ENCODE results near the gene PDX1.

The PDX1 gene

GRCh38 chr13:27922883-27923612, 3.2 kb downstream of the PDX1 start:
- no peak for DNase-seq

- DNase-seq = no peak
Measured at GRCh38 chr13:27923794-27924528, 4.2 kb downstream of the PDX1 start.

GRCh38 chr13:27924529-27925141, 4.8 kb downstream of the PDX1 start:
- DNase-seq = no peak

- no peak for DNase-seq
Measured at GRCh38 chr13:27925220-27925991, 5.6 kb downstream of the PDX1 start.

GRCh38 chr13:27926644-27927434, 7.0 kb downstream of the PDX1 start:
- no peak for DNase-seq

GRCh38 chr13:27927444-27928352, 7.9 kb downstream of the PDX1 start:
- DNase-seq = no peak

GRCh38 chr13:27928353-27928804, 8.6 kb downstream of the PDX1 start:
- DNase-seq = no peak

GRCh38 chr13:27928805-27929753, 9.3 kb downstream of the PDX1 start:
- DNase-seq = no peak

GRCh38 chr13:27929868-27930267, 10.1 kb downstream of the PDX1 start:
- no peak for DNase-seq

GRCh38 chr13:27933118-27933517, 13.3 kb downstream of the PDX1 start:
- DNase-seq = no peak

GRCh38 chr13:27933580-27934328, 14.0 kb downstream of the PDX1 start:
- no peak for DNase-seq

GRCh38 chr13:27942972-27943371, 23.2 kb downstream of the PDX1 start:
- DNase-seq = no peak

GRCh38 chr13:27952876-27953675, 33.3 kb downstream of the PDX1 start:
- DNase-seq = no peak

- DNase-seq = peak; percentile 77
Measured at GRCh38 chr13:27953676-27954405, 34.0 kb downstream of the PDX1 start.

- no peak for DNase-seq
Measured at GRCh38 chr13:27954406-27954851, 34.6 kb downstream of the PDX1 start.

GRCh38 chr13:27955014-27955591, 35.3 kb downstream of the PDX1 start:
- no peak for DNase-seq
